SK-N-SH treated with all-trans-retinoic acid at 6 μM for 48 hours (cell line): ENCODE measurements around the gene NRL.

Experiments
- BACH2 ChIP-seq: fragments of 250-450 bp; sonication (Bioruptor Pico); IDR thresholded peaks from 2 replicates; pipeline ENCODE4 v1.9.0; 2021; ENCODE audit warnings: mild to moderate bottlenecking, borderline replicate concordance
- CSRNP3 ChIP-seq: fragments of 250-450 bp; sonication (Bioruptor Pico); IDR thresholded peaks from 2 replicates; pipeline ENCODE4 v1.5.1; 2021; ENCODE audit warnings: mild to moderate bottlenecking, moderate library complexity
- GLIS3 ChIP-seq: fragments of 250-450 bp; sonication (Bioruptor Pico); IDR thresholded peaks from 2 replicates; pipeline ENCODE4 v1.5.0; 2020; ENCODE audit warnings: mild to moderate bottlenecking, moderate library complexity
- ISL1 ChIP-seq: fragments of 250-450 bp; sonication (Bioruptor Pico); IDR thresholded peaks from 2 replicates; pipeline ENCODE4 v2.1.2; 2022; ENCODE audit warnings: mild to moderate bottlenecking, moderate library complexity
- OSR1 ChIP-seq: fragments of 250-450 bp; sonication (Bioruptor Pico); IDR thresholded peaks from 2 replicates; pipeline ENCODE4 v1.8.0; 2022; ENCODE audit warnings: moderate library complexity, mild to moderate bottlenecking, inconsistent platforms
- PATZ1 ChIP-seq: fragments of 250-450 bp; sonication (Bioruptor Pico); IDR thresholded peaks from 2 replicates; pipeline ENCODE4 v1.8.0; 2020; ENCODE audit warnings: mild to moderate bottlenecking, moderate library complexity, borderline replicate concordance
- POU6F1 ChIP-seq: fragments of 250-450 bp; sonication (Bioruptor Pico); IDR thresholded peaks from 2 replicates; pipeline ENCODE4 v1.8.0; 2021; ENCODE audit warnings: low read depth, mild to moderate bottlenecking, moderate library complexity, borderline replicate concordance
- PPARA ChIP-seq: fragments of 250-450 bp; sonication (Bioruptor Pico); IDR thresholded peaks from 2 replicates; pipeline ENCODE4 v1.5.0; 2020; ENCODE audit warnings: mild to moderate bottlenecking, borderline replicate concordance
- RARB ChIP-seq: fragments of 250-450 bp; sonication (Bioruptor Pico); IDR thresholded peaks from 2 replicates; pipeline ENCODE4 v1.8.0; 2021; ENCODE audit warnings: mild to moderate bottlenecking, moderate library complexity
- TOX ChIP-seq: fragments of 250-450 bp; sonication (Bioruptor Pico); IDR thresholded peaks from 2 replicates; pipeline ENCODE4 v1.8.0; 2021; ENCODE audit warnings: mild to moderate bottlenecking, moderate library complexity, borderline replicate concordance
- ZNF565 ChIP-seq: fragments of 450-650 bp; formaldehyde crosslinking; conservative IDR thresholded peaks from 2 replicates; pipeline ENCODE4 v1.5.0; 2020; ENCODE audit warnings: low read depth, mild to moderate bottlenecking, moderate library complexity
- ZNF70 ChIP-seq: fragments of 450-650 bp; formaldehyde crosslinking; IDR thresholded peaks from 2 replicates; pipeline ENCODE4 v1.5.0; 2020; ENCODE audit warnings: mild to moderate bottlenecking, moderate library complexity
- ZNF8 ChIP-seq: fragments of 450-650 bp; formaldehyde crosslinking; IDR thresholded peaks from 2 replicates; pipeline ENCODE4 v1.5.0; 2020; ENCODE audit warnings: mild to moderate bottlenecking, moderate library complexity

- TF ChIP-seq BACH2 (CRISPR knock-in tag), result no peak
- no peak for TF ChIP-seq PATZ1 (CRISPR knock-in tag)
- no peak for TF ChIP-seq CSRNP3 (CRISPR knock-in tag)
- TF ChIP-seq ZNF565, result no peak
- no peak for TF ChIP-seq ZNF8
- no peak for TF ChIP-seq PPARA (CRISPR knock-in tag)
- TF ChIP-seq TOX (CRISPR knock-in tag), result no peak
- no peak for TF ChIP-seq POU6F1
- TF ChIP-seq GLIS3 (CRISPR knock-in tag), result no peak
- no peak for TF ChIP-seq OSR1 (CRISPR knock-in tag)
- no peak for TF ChIP-seq RARB
- no peak for TF ChIP-seq ZNF70 (CRISPR knock-in tag)
- no peak for TF ChIP-seq ISL1
Observed at GRCh38 chr14:24032727-24033418, 81.9 kb downstream of the NRL start.
